Measurements from ENCODE around the gene BICC1.

DNA sequence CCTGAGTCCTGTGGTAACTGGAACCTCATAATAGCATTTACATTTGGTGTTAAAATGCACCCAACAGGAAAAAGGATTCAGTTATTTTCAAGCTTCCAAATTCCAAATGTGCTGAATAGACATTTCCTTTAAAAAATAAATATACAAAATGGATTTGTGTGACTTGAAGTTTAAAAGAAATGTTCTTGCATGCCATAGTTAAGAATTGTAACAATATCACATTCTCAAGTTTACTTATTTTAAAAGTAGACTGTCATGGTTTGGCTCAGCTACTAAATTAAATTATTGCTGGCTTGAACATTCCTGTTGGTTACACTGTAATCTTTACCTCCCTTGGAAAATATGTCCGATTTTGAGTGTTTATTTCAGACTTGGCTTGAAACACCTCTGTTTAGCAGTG, 31.5 kb downstream of the BICC1 start:
- TF ChIP-seq TAF1 (IDR thresholded peaks at IDR 0.05; ENCODE audit: borderline replicate concordance, insufficient read depth, low read length) = no peak
- TF ChIP-seq POLR2AphosphoS5 (IDR thresholded peaks at IDR 0.05; ENCODE audit: low read depth, low read length) = no peak
- TF ChIP-seq, protein P1, sequence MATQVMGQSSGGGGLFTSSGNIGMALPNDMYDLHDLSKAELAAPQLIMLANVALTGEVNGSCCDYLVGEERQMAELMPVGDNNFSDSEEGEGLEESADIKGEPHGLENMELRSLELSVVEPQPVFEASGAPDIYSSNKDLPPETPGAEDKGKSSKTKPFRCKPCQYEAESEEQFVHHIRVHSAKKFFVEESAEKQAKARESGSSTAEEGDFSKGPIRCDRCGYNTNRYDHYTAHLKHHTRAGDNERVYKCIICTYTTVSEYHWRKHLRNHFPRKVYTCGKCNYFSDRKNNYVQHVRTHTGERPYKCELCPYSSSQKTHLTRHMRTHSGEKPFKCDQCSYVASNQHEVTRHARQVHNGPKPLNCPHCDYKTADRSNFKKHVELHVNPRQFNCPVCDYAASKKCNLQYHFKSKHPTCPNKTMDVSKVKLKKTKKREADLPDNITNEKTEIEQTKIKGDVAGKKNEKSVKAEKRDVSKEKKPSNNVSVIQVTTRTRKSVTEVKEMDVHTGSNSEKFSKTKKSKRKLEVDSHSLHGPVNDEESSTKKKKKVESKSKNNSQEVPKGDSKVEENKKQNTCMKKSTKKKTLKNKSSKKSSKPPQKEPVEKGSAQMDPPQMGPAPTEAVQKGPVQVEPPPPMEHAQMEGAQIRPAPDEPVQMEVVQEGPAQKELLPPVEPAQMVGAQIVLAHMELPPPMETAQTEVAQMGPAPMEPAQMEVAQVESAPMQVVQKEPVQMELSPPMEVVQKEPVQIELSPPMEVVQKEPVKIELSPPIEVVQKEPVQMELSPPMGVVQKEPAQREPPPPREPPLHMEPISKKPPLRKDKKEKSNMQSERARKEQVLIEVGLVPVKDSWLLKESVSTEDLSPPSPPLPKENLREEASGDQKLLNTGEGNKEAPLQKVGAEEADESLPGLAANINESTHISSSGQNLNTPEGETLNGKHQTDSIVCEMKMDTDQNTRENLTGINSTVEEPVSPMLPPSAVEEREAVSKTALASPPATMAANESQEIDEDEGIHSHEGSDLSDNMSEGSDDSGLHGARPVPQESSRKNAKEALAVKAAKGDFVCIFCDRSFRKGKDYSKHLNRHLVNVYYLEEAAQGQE (IDR thresholded peaks at IDR 0.05; ENCODE audit: insufficient read depth in 1 of 2, low read depth in 2 of 2, low read length in 2 of 2) = no peak
- no peak for TF ChIP-seq SIN3A (IDR thresholded peaks at IDR 0.05; ENCODE audit: borderline replicate concordance, insufficient read depth, low read length)
- TF ChIP-seq FOXP2 (optimal IDR thresholded peaks at IDR 0.05; ENCODE audit: borderline replicate concordance, extremely low read depth, extremely low read length, insufficient read depth) = no peak
